ENCODE data around the gene LCTL. TPM values are rescaled to one million over a fixed set of nuclear protein-coding genes. Genes with fewer than 3 reads are reported as not detected.

LCTL gene
- polyA plus RNA-seq, 1 donor from 2014 or later = not detected

- Histone ChIP-seq H3K27me3 (ENCODE audit: insufficient read depth, low read depth, low read length) (no peaks in the 10 kb centered on the region), H3K36me3 (ENCODE audit: insufficient read depth, low read length) (no peaks in the 10 kb centered on the region), H4K20me1 (ENCODE audit: insufficient read depth) (no peaks in the 10 kb centered on the region), H3K9me3 (ENCODE audit: low read length) (no peaks in the 10 kb centered on the region), H3F3A (ENCODE audit: insufficient read depth, low read length, poor library complexity, severe bottlenecking) (no peaks in the 10 kb centered on the region), H3K4me3 (ENCODE audit: low read length) (no peak overlapping the region), H3K27ac (ENCODE audit: low read length) (no peak overlapping the region), H3K9ac (ENCODE audit: low read length) (no peak overlapping the region), H3K9me2 (ENCODE audit: insufficient read depth, low read length) (no peaks in the 10 kb centered on the region), H3K79me2 (replicated peaks; ENCODE audit: insufficient read depth, low read length) (no peaks in the 10 kb centered on the region), H3K4me2 (ENCODE audit: low read length) (no peak overlapping the region), H2AFZ (ENCODE audit: low read depth, low read length) (no peak overlapping the region)
- TF ChIP-seq REST (IDR thresholded peaks at IDR 0.05; ENCODE audit: borderline replicate concordance) (no peak), CTCF (IDR thresholded peaks at IDR 0.05; ENCODE audit: poor library complexity, severe bottlenecking) (no peak), TAF1 (IDR thresholded peaks at IDR 0.05; ENCODE audit: low read depth) (no peak), POLR2AphosphoS5 (IDR thresholded peaks at IDR 0.05) (no peak), RAD21 (conservative IDR thresholded peaks at IDR 0.05) (no peak), EP300 (conservative IDR thresholded peaks at IDR 0.05; ENCODE audit: poor library complexity, severe bottlenecking) (no peak), SMC3 (conservative IDR thresholded peaks at IDR 0.05; ENCODE audit: poor library complexity) (no peak), MXI1 (conservative IDR thresholded peaks at IDR 0.05; ENCODE audit: poor library complexity, severe bottlenecking) (no peak), EZH2 (IDR thresholded peaks at IDR 0.05; ENCODE audit: borderline replicate concordance, insufficient read depth, low read length, poor library complexity, severe bottlenecking) (no peak)
Observed at GRCh38 chr15:66563126-66563525, 2.7 kb downstream of the LCTL start.

- H3F3A ChIP-seq (ENCODE audit: insufficient read depth, low read length, poor library complexity, severe bottlenecking) = no peaks in the 10 kb centered on the region
- H3K4me2 ChIP-seq (ENCODE audit: low read length) = no peak overlapping the region
- no peaks in the 10 kb centered on the region for H3K9me3 ChIP-seq (ENCODE audit: low read length)
- no peak overlapping the region for H3K9ac ChIP-seq (ENCODE audit: low read length)
- no peak overlapping the region for H3K27ac ChIP-seq (ENCODE audit: low read length)
- no peaks in the 10 kb centered on the region for H3K79me2 ChIP-seq (replicated peaks; ENCODE audit: insufficient read depth, low read length)
- no peaks in the 10 kb centered on the region for H3K36me3 ChIP-seq (ENCODE audit: insufficient read depth, low read length)
- H3K9me2 ChIP-seq (ENCODE audit: insufficient read depth, low read length) = no peaks in the 10 kb centered on the region
- no peaks in the 10 kb centered on the region for H3K27me3 ChIP-seq (ENCODE audit: insufficient read depth, low read depth, low read length)
- no peak overlapping the region for H2AFZ ChIP-seq (ENCODE audit: low read depth, low read length)
- H4K20me1 ChIP-seq (ENCODE audit: insufficient read depth) = no peaks in the 10 kb centered on the region
- no peak for TF ChIP-seq MXI1 (conservative IDR thresholded peaks at IDR 0.05; ENCODE audit: poor library complexity, severe bottlenecking)
- TF ChIP-seq EZH2 (IDR thresholded peaks at IDR 0.05; ENCODE audit: borderline replicate concordance, insufficient read depth, low read length, poor library complexity, severe bottlenecking) = no peak
- TF ChIP-seq RAD21 (conservative IDR thresholded peaks at IDR 0.05) = no peak
- no peak for TF ChIP-seq POLR2AphosphoS5 (IDR thresholded peaks at IDR 0.05)
- TF ChIP-seq TAF1 (IDR thresholded peaks at IDR 0.05; ENCODE audit: low read depth) = no peak
- no peak for TF ChIP-seq CTCF (IDR thresholded peaks at IDR 0.05; ENCODE audit: poor library complexity, severe bottlenecking)
- TF ChIP-seq REST (IDR thresholded peaks at IDR 0.05; ENCODE audit: borderline replicate concordance) = no peak
- no peak for TF ChIP-seq EP300 (conservative IDR thresholded peaks at IDR 0.05; ENCODE audit: poor library complexity, severe bottlenecking)
- no peak for TF ChIP-seq SMC3 (conservative IDR thresholded peaks at IDR 0.05; ENCODE audit: poor library complexity)
- H3K4me3 ChIP-seq (ENCODE audit: low read length) = no peak overlapping the region
Observed at GRCh38 chr15:66560856-66561525, 4.8 kb downstream of the LCTL start.

All from neural cell (in vitro differentiated cells).